SH-SY5Y (cell line): Measurements from ENCODE around the gene B4GALNT1.

Experiments used
- GATA2 ChIP-seq: IDR thresholded peaks from 2 replicates; pipeline ENCODE4 v1.6.1; 2011; ENCODE audit warnings: mild to moderate bottlenecking, low read depth, low read length
- GATA3 ChIP-seq: IDR thresholded peaks from 2 replicates; pipeline ENCODE4 v1.6.1; 2011; ENCODE audit warnings: low read depth, mild to moderate bottlenecking, low read length, moderate library complexity

GRCh38 chr12:57632073-57632957, 686 bp downstream of the B4GALNT1 start:
- no peak for TF ChIP-seq GATA2
- TF ChIP-seq GATA3 = no peak
